ENCODE data around the gene FAM50B.
A peak's percentile ranks its signal among the peaks of the same experiment; 100 is the strongest.

Gene FAM50B

GRCh38 chr6:3820563-3820962, 28.6 kb upstream of the FAM50B start:
- Histone ChIP-seq H3K27ac (ENCODE audit: low read length) (peak overlapping the region; percentile 6), H3K9ac (ENCODE audit: low read length in 2 of 2) (no peak overlapping the region), H3K27me3 (ENCODE audit: control insufficient read depth in 1 of 2, insufficient read depth in 2 of 2, low read length in 2 of 2) (no peaks in the 10 kb centered on the region), H3K36me3 (ENCODE audit: control insufficient read depth in 2 of 2, insufficient read depth in 2 of 2, low read length in 2 of 2) (no peaks in the 10 kb centered on the region), H3K9me3 (ENCODE audit: control insufficient read depth in 2 of 2, low read length in 2 of 2) (no peaks in the 10 kb centered on the region), H3K4me1 (ENCODE audit: control insufficient read depth, insufficient read depth, low read length) (peaks cover 29% of the 10 kb centered on the region), H3K4me3 (ENCODE audit: low read length in 2 of 2) (no peak overlapping the region)

- Histone ChIP-seq H3K9ac (ENCODE audit: low read length in 2 of 2) (no peak overlapping the region), H3K9me3 (ENCODE audit: control insufficient read depth in 2 of 2, low read length in 2 of 2) (no peaks in the 10 kb centered on the region), H3K4me3 (ENCODE audit: low read length in 2 of 2) (no peak overlapping the region), H3K27me3 (ENCODE audit: control insufficient read depth in 1 of 2, insufficient read depth in 2 of 2, low read length in 2 of 2) (no peaks in the 10 kb centered on the region), H3K36me3 (ENCODE audit: control insufficient read depth in 2 of 2, insufficient read depth in 2 of 2, low read length in 2 of 2) (no peaks in the 10 kb centered on the region), H3K4me1 (ENCODE audit: control insufficient read depth, insufficient read depth, low read length) (peaks cover 39% of the 10 kb centered on the region), H3K27ac (ENCODE audit: low read length) (no peak overlapping the region)
Observed at GRCh38 chr6:3822747-3823445, 26.3 kb upstream of the FAM50B start.

GRCh38 chr6:3823671-3824070, 25.5 kb upstream of the FAM50B start:
- no peaks in the 10 kb centered on the region for H3K27me3 ChIP-seq (ENCODE audit: control insufficient read depth in 1 of 2, insufficient read depth in 2 of 2, low read length in 2 of 2)
- no peak overlapping the region for H3K9ac ChIP-seq (ENCODE audit: low read length in 2 of 2)
- H3K36me3 ChIP-seq (ENCODE audit: control insufficient read depth in 2 of 2, insufficient read depth in 2 of 2, low read length in 2 of 2): no peaks in the 10 kb centered on the region
- H3K9me3 ChIP-seq (ENCODE audit: control insufficient read depth in 2 of 2, low read length in 2 of 2): no peaks in the 10 kb centered on the region
- H3K4me3 ChIP-seq (ENCODE audit: low read length in 2 of 2): no peak overlapping the region
- peaks cover 39% of the 10 kb centered on the region for H3K4me1 ChIP-seq (ENCODE audit: control insufficient read depth, insufficient read depth, low read length)
- H3K27ac ChIP-seq (ENCODE audit: low read length): no peak overlapping the region

GRCh38 chr6:3825331-3825831, 23.8 kb upstream of the FAM50B start:
- peak overlapping the region; percentile 92 for H3K27ac ChIP-seq (ENCODE audit: low read length)
- peak overlapping the region; percentile 50 to 64 for H3K4me3 ChIP-seq (ENCODE audit: low read length in 2 of 2)
- H3K9me3 ChIP-seq (ENCODE audit: control insufficient read depth in 2 of 2, low read length in 2 of 2): no peaks in the 10 kb centered on the region
- peaks cover 26% of the 10 kb centered on the region for H3K4me1 ChIP-seq (ENCODE audit: control insufficient read depth, insufficient read depth, low read length)
- no peaks in the 10 kb centered on the region for H3K36me3 ChIP-seq (ENCODE audit: control insufficient read depth in 2 of 2, insufficient read depth in 2 of 2, low read length in 2 of 2)
- H3K9ac ChIP-seq (ENCODE audit: low read length in 2 of 2): peak overlapping the region; percentile 36 to 47
- no peaks in the 10 kb centered on the region for H3K27me3 ChIP-seq (ENCODE audit: control insufficient read depth in 1 of 2, insufficient read depth in 2 of 2, low read length in 2 of 2)

GRCh38 chr6:3825851-3826581, 23.2 kb upstream of the FAM50B start:
- peak overlapping the region; percentile 49 to 72 for H3K9ac ChIP-seq (ENCODE audit: low read length in 2 of 2)

GRCh38 chr6:3829285-3829684, 19.9 kb upstream of the FAM50B start:
- H3K9ac ChIP-seq (ENCODE audit: low read length in 2 of 2): no peak overlapping the region
- H3K27me3 ChIP-seq (ENCODE audit: control insufficient read depth in 1 of 2, insufficient read depth in 2 of 2, low read length in 2 of 2): no peaks in the 10 kb centered on the region
- H3K9me3 ChIP-seq (ENCODE audit: control insufficient read depth in 2 of 2, low read length in 2 of 2): no peaks in the 10 kb centered on the region
- H3K36me3 ChIP-seq (ENCODE audit: control insufficient read depth in 2 of 2, insufficient read depth in 2 of 2, low read length in 2 of 2): no peaks in the 10 kb centered on the region
- no peak overlapping the region for H3K27ac ChIP-seq (ENCODE audit: low read length)
- H3K4me1 ChIP-seq (ENCODE audit: control insufficient read depth, insufficient read depth, low read length): peaks cover 21% of the 10 kb centered on the region
- H3K4me3 ChIP-seq (ENCODE audit: low read length in 2 of 2): no peak overlapping the region

More at GRCh38 chr6:3825851-3826581, 23.2 kb upstream of the FAM50B start:
- Histone ChIP-seq H3K9me3 (ENCODE audit: control insufficient read depth in 2 of 2, low read length in 2 of 2) (no peaks in the 10 kb centered on the region), H3K27me3 (ENCODE audit: control insufficient read depth in 1 of 2, insufficient read depth in 2 of 2, low read length in 2 of 2) (no peaks in the 10 kb centered on the region), H3K27ac (ENCODE audit: low read length) (peak overlapping the region; percentile 92), H3K4me3 (ENCODE audit: low read length in 2 of 2) (peak overlapping the region; percentile 50 to 64), H3K36me3 (ENCODE audit: control insufficient read depth in 2 of 2, insufficient read depth in 2 of 2, low read length in 2 of 2) (no peaks in the 10 kb centered on the region), H3K4me1 (ENCODE audit: control insufficient read depth, insufficient read depth, low read length) (peaks cover 21% of the 10 kb centered on the region)

GRCh38 chr6:3830806-3831205, 18.4 kb upstream of the FAM50B start:
- Histone ChIP-seq H3K9me3 (ENCODE audit: control insufficient read depth in 2 of 2, low read length in 2 of 2) (no peaks in the 10 kb centered on the region), H3K4me3 (ENCODE audit: low read length in 2 of 2) (no peak overlapping the region), H3K36me3 (ENCODE audit: control insufficient read depth in 2 of 2, insufficient read depth in 2 of 2, low read length in 2 of 2) (no peaks in the 10 kb centered on the region)

GRCh38 chr6:3831761-3832530, 17.2 kb upstream of the FAM50B start:
- Histone ChIP-seq H3K4me1 (ENCODE audit: control insufficient read depth, insufficient read depth, low read length) (no peaks in the 10 kb centered on the region), H3K9me3 (ENCODE audit: control insufficient read depth in 2 of 2, low read length in 2 of 2) (no peaks in the 10 kb centered on the region), H3K4me3 (ENCODE audit: low read length in 2 of 2) (no peak overlapping the region), H3K27me3 (ENCODE audit: control insufficient read depth in 1 of 2, insufficient read depth in 2 of 2, low read length in 2 of 2) (no peaks in the 10 kb centered on the region), H3K27ac (ENCODE audit: low read length) (no peak overlapping the region), H3K9ac (ENCODE audit: low read length in 2 of 2) (no peak overlapping the region), H3K36me3 (ENCODE audit: control insufficient read depth in 2 of 2, insufficient read depth in 2 of 2, low read length in 2 of 2) (no peaks in the 10 kb centered on the region)

More at GRCh38 chr6:3830806-3831205, 18.4 kb upstream of the FAM50B start:
- peaks cover 9% of the 10 kb centered on the region for H3K4me1 ChIP-seq (ENCODE audit: control insufficient read depth, insufficient read depth, low read length)
- no peak overlapping the region for H3K27ac ChIP-seq (ENCODE audit: low read length)
- H3K9ac ChIP-seq (ENCODE audit: low read length in 2 of 2): no peak overlapping the region
- no peaks in the 10 kb centered on the region for H3K27me3 ChIP-seq (ENCODE audit: control insufficient read depth in 1 of 2, insufficient read depth in 2 of 2, low read length in 2 of 2)

- Histone ChIP-seq H3K9ac (ENCODE audit: low read length in 2 of 2) (no peak overlapping the region), H3K27ac (ENCODE audit: low read length) (no peak overlapping the region), H3K27me3 (ENCODE audit: control insufficient read depth in 1 of 2, insufficient read depth in 2 of 2, low read length in 2 of 2) (no peaks in the 10 kb centered on the region), H3K9me3 (ENCODE audit: control insufficient read depth in 2 of 2, low read length in 2 of 2) (no peaks in the 10 kb centered on the region), H3K36me3 (ENCODE audit: control insufficient read depth in 2 of 2, insufficient read depth in 2 of 2, low read length in 2 of 2) (no peaks in the 10 kb centered on the region), H3K4me1 (ENCODE audit: control insufficient read depth, insufficient read depth, low read length) (no peaks in the 10 kb centered on the region), H3K4me3 (ENCODE audit: low read length in 2 of 2) (no peak overlapping the region)
Observed at GRCh38 chr6:3835055-3835731, 14.0 kb upstream of the FAM50B start.

- H3K36me3 ChIP-seq (ENCODE audit: control insufficient read depth in 2 of 2, insufficient read depth in 2 of 2, low read length in 2 of 2): no peaks in the 10 kb centered on the region
- H3K27me3 ChIP-seq (ENCODE audit: control insufficient read depth in 1 of 2, insufficient read depth in 2 of 2, low read length in 2 of 2): no peaks in the 10 kb centered on the region
- H3K4me1 ChIP-seq (ENCODE audit: control insufficient read depth, insufficient read depth, low read length): no peaks in the 10 kb centered on the region
- H3K9ac ChIP-seq (ENCODE audit: low read length in 2 of 2): no peak overlapping the region
- H3K9me3 ChIP-seq (ENCODE audit: control insufficient read depth in 2 of 2, low read length in 2 of 2): no peaks in the 10 kb centered on the region
- H3K4me3 ChIP-seq (ENCODE audit: low read length in 2 of 2): no peak overlapping the region
- no peak overlapping the region for H3K27ac ChIP-seq (ENCODE audit: low read length)
Observed at GRCh38 chr6:3835785-3836184, 13.4 kb upstream of the FAM50B start.
